Gastrocnemius medialis (tissue), 4 donors: ENCODE data around the gene MAD2L2. TPM values are rescaled to one million over a fixed set of nuclear protein-coding genes. Genes with fewer than 3 reads are reported as not detected.

ENCODE experiments used
- ATAC-seq, 2 donors: fragments of 150-250 bp; one replicate each; pipeline ENCODE4 v1.9.1; 2016
- DNase-seq, 2 donors: peaks; one replicate each; pipeline ENCODE4 v3.0.0-alpha.2; 2019
- H3K27ac ChIP-seq, 4 donors: fragments of 200-600 bp; sonication (generic); 1 replicate in 1 of 4; 2 replicates in 3 of 4; pipeline ENCODE4 v1.5.1; 2016 to 2018; ENCODE audit warnings: mild to moderate bottlenecking in 2 of 4, moderate library complexity in 1 of 4
- H3K27me3 ChIP-seq, 3 donors: fragments of 200-600 bp; sonication (generic) in 2 of 3; 1 replicate in 1 of 3; 2 replicates in 2 of 3; pipeline versions ENCODE4 v1.5.1 to v1.6.0; 2016 to 2019; ENCODE audit warnings: mild to moderate bottlenecking in 1 of 3, moderate library complexity in 1 of 3
- H3K36me3 ChIP-seq, 2 donors: fragments of 200-600 bp; sonication (generic) in 1 of 2; one replicate each; pipeline ENCODE4 v1.5.1; 2017 to 2018
- H3K4me1 ChIP-seq, 2 donors: fragments of 200-600 bp; sonication (generic) in 1 of 2; one replicate each; pipeline ENCODE4 v1.5.1; 2016 to 2017; ENCODE audit warnings: mild to moderate bottlenecking in 2 of 2
- H3K4me3 ChIP-seq, 4 donors: fragments of 200-600 bp; sonication (generic) in 3 of 4; 1 replicate in 1 of 4; 2 replicates in 3 of 4; pipeline ENCODE4 v1.5.1; 2016 to 2019; ENCODE audit warnings: mild to moderate bottlenecking in 2 of 4
- H3K9me3 ChIP-seq, 3 donors: fragments of 200-600 bp; sonication (generic) in 2 of 3; 1 replicate in 1 of 3; 2 replicates in 2 of 3; pipeline ENCODE4 v1.5.1; 2016 to 2019
- POLR2A ChIP-seq, 2 donors: fragments of 450-650 bp; IDR thresholded peaks; one replicate each; pipeline ENCODE4 v1.6.1; 2017; ENCODE audit warnings: antibody characterized with exemption in 2 of 2, mild to moderate bottlenecking in 2 of 2, moderate library complexity in 2 of 2
- in situ Hi-C, 4 donors: fragments of 200-750 bp; cut with MboI; loops; one replicate each; pipeline versions ENCODE4 v1.15.0 to v1.8.0; 2017; ENCODE audit warnings: low sequenced_read_pairs in 4 of 4
- intact Hi-C: fragments of 100-400 bp; cut with DNase I; formaldehyde crosslinking; loops from one replicate; pipeline ENCODE4 v1.15.1; 2023; ENCODE audit warnings: low total_unique reads
- total RNA-seq, 4 donors: library from RNA; depleted of rRNA; stranded (reverse); fragments of >200 nt; gene quantifications; one replicate each; pipeline versions ENCODE4 v1.1.0 to v1.2.3, GENCODE V29; 2016
- TF ChIP-seq, protein P1 (sequence below), 5 experiments: fragments of 450-650 bp in 3 of 5; fragments of 200-600 bp in 2 of 5; sonication (generic) in 2 of 5; IDR thresholded peaks in 4 of 5; conservative IDR thresholded peaks in 1 of 5; 1 replicate in 4 of 5; 2 replicates in 1 of 5; pipeline ENCODE4 v1.5.1; 2016 to 2019; ENCODE audit warnings: antibody characterized with exemption in 5 of 5, mild to moderate bottlenecking in 3 of 5, moderate library complexity in 3 of 5

MAD2L2 gene
- total RNA-seq, 4 donors from 2014 or later: 41.2 to 57.4 (median 46.9) TPM

DNA sequence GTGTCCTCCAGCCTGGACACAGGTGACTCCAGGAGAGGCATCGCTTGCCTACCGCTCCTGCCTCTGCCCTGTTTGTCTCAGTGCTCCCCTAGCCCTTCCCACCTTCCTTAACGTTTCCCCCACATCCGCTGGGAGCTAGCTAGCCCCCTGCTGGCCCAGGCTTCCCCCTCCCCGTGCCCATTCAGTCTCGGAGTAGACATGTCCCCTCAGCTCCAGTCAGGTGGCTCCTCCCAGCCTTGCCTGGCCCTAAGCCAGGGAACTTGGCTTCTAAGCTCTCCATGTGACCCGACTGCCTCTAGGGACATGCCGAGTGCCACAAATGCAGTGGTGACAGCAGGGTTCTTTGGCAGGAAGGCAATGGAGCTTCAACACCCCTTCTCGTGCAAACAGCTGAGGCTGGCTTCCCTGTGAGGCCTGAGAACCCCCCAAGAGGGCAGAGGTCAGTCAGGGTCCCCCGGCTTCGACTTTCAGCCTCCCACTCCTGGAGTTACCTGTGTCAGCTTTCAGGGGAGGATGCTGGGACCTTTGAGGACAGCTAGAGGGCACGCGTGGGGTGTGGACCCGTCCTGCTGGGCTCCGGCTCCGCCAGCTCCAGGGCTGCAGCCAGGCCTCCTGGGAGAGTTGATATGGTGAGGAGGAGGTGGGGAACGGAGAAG is 26.8 kb upstream of the MAD2L2 start:
- in situ Hi-C loops: no loop called here
- TF ChIP-seq POLR2A (IDR thresholded peaks at IDR 0.05): no peak
- TF ChIP-seq, protein P1, sequence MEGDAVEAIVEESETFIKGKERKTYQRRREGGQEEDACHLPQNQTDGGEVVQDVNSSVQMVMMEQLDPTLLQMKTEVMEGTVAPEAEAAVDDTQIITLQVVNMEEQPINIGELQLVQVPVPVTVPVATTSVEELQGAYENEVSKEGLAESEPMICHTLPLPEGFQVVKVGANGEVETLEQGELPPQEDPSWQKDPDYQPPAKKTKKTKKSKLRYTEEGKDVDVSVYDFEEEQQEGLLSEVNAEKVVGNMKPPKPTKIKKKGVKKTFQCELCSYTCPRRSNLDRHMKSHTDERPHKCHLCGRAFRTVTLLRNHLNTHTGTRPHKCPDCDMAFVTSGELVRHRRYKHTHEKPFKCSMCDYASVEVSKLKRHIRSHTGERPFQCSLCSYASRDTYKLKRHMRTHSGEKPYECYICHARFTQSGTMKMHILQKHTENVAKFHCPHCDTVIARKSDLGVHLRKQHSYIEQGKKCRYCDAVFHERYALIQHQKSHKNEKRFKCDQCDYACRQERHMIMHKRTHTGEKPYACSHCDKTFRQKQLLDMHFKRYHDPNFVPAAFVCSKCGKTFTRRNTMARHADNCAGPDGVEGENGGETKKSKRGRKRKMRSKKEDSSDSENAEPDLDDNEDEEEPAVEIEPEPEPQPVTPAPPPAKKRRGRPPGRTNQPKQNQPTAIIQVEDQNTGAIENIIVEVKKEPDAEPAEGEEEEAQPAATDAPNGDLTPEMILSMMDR (IDR thresholded peaks at IDR 0.05 in 4 of 5, conservative IDR thresholded peaks at IDR 0.05 in 1 of 5): no peak
- H3K36me3 ChIP-seq: no peaks in the 10 kb centered on the region
- DNase-seq (peak in 1 of 2 donors; percentile 55), ATAC-seq (peak; percentile 39 to 80)
- intact Hi-C loops: no loop called here
- H3K4me1 ChIP-seq: no peaks in the 10 kb centered on the region
- H3K4me3 ChIP-seq: no peak overlapping the region
- peaks cover 0 to 17% (median 4%) of the 10 kb centered on the region in 3 donors for H3K27me3 ChIP-seq
- H3K9me3 ChIP-seq: no peaks in the 10 kb centered on the region
- no peak overlapping the region for H3K27ac ChIP-seq

DNA sequence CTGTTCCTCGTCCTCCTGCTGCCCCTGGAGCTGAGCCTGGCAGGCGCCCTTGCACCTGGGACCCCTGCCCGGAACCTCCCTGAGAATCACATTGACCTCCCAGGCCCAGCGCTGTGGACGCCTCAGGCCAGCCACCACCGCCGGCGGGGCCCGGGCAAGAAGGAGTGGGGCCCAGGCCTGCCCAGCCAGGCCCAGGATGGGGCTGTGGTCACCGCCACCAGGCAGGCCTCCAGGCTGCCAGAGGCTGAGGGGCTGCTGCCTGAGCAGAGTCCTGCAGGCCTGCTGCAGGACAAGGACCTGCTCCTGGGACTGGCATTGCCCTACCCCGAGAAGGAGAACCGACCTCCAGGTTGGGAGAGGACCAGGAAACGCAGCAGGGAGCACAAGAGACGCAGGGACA is 25.3 kb upstream of the MAD2L2 start:
- Histone ChIP-seq H3K36me3 (no peaks in the 10 kb centered on the region), H3K9me3 (no peaks in the 10 kb centered on the region), H3K27ac (no peak overlapping the region), H3K4me1 (peaks cover 0 to under 1% of the 10 kb centered on the region in 2 donors), H3K4me3 (no peak overlapping the region), H3K27me3 (peaks cover 9 to 19% (median 19%) of the 10 kb centered on the region in 3 donors)
- intact Hi-C loops (no loop called here), in situ Hi-C loops (no loop called here)
- TF ChIP-seq, protein P1 (IDR thresholded peaks at IDR 0.05 in 4 of 5, conservative IDR thresholded peaks at IDR 0.05 in 1 of 5): no peak
- TF ChIP-seq POLR2A (IDR thresholded peaks at IDR 0.05): no peak
- DNase-seq (no peak), ATAC-seq (no peak)

DNA sequence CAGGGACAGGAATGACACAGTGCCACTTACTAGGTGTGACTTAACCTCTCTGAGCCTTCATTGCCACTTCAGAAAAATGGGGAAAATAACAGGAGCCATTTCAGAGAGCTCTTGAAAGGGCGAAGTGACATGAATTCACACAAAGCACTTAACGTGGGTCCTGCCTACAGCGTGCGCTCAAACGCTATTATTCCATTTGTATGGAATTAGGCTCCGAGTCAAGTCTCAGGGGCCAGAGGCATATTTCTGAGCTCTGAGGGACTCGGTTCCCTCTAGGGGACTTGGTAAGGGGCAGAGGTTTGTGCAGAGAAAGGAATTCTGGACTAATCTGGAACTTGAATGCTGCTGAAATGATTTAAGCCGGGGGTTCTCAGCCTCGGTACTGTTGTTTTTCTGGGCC is 24.6 kb upstream of the MAD2L2 start:
- Histone ChIP-seq H3K9me3 (no peaks in the 10 kb centered on the region), H3K4me3 (no peak overlapping the region), H3K36me3 (no peaks in the 10 kb centered on the region), H3K27ac (no peak overlapping the region), H3K4me1 (peaks cover 0 to 8% of the 10 kb centered on the region in 2 donors), H3K27me3 (peaks cover 16 to 26% (median 22%) of the 10 kb centered on the region in 3 donors)
- DNase-seq (no peak), ATAC-seq (no peak)
- TF ChIP-seq, protein P1 (IDR thresholded peaks at IDR 0.05 in 4 of 5, conservative IDR thresholded peaks at IDR 0.05 in 1 of 5): no peak
- intact Hi-C loops (no loop called here), in situ Hi-C loops (no loop called here)

DNA sequence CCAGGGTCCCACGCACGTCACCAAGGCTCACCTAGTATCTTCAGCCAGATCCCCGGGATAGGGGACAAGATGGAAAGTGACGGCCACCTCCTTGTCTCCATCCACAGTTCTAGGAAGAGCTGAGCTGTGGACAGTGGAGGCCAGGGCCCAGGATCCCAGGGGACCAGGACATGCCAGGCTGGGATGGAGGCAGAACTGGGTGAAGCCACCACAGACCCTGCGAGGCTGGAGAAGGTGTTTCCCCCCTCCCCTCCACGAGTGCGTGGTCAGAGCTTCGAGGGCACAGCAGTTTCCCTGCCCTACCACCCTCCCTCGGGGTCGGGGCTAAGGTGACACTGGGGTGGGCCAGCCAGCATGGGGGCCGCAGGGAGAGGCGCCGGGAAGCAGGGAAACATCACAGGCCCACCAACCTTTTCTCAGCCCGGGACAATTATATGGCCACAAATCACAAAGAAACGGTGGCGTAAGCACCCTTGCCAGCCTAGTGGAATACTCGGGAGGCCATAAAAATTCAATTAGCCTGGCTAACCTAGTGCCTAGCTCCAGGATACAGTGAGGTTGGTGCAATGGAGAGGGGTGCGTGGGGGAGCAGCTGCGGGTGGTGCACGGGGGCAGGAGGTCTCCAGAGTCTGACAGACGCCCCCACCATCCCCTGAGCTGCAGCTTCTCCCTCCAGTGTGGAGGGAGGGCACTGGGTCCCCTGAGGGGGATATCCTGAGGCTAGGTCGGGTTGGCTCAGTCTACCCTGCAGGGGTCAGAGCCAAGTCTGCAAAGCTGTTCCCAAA is 23.9 kb upstream of the MAD2L2 start:
- no peak for TF ChIP-seq POLR2A (IDR thresholded peaks at IDR 0.05)
- TF ChIP-seq, protein P1 (IDR thresholded peaks at IDR 0.05 in 4 of 5, conservative IDR thresholded peaks at IDR 0.05 in 1 of 5): no peak
- Histone ChIP-seq H3K4me1 (peaks cover 0 to 13% of the 10 kb centered on the region in 2 donors), H3K27ac (no peak overlapping the region), H3K4me3 (no peak overlapping the region), H3K36me3 (no peaks in the 10 kb centered on the region), H3K27me3 (peaks cover 24 to 31% (median 30%) of the 10 kb centered on the region in 3 donors), H3K9me3 (no peaks in the 10 kb centered on the region)
- in situ Hi-C loops: no loop called here
- no peak for DNase-seq
- intact Hi-C loops: no loop called here
- ATAC-seq: no peak
